H1 (cell line): ENCODE results near the gene KRTAP1-3. TPM values are rescaled to one million over a fixed set of nuclear protein-coding genes. Genes with fewer than 3 reads are reported as not detected.

Source experiments
- CTCF ChIA-PET: fragments of 300-600 bp; sonication (Branson Sonifier 250); formaldehyde crosslinking; loops from one replicate; lab custom pipeline; 2021; ENCODE audit not compliant: partially characterized antibody; lab: Charles Lee
- POLR2A ChIA-PET: fragments of 300-600 bp; sonication (Branson Sonifier 250); formaldehyde crosslinking; loops from one replicate; lab custom pipeline; 2021; ENCODE audit warnings: inconsistent platforms; ENCODE audit not compliant: partially characterized antibody; lab: Charles Lee
- DNase-seq, 2 experiments: peaks; one replicate each; pipeline versions ENCODE4 v3.0.0 to v3.0.0-alpha.2; 2010 to 2022; ENCODE audit warnings: low spot score in 2 of 2, low read depth in 1 of 2, mixed read lengths in 1 of 2
- FAIRE-seq: peaks from 2 replicates; lab custom pipeline; 2011; peaks lifted over from hg19 to GRCh38; lab: Jason Lieb, UNC
- H2AFZ ChIP-seq: 2 replicates; pipeline ENCODE4 v1.8.1; 2012; ENCODE audit warnings: low read length, inconsistent platforms
- H2AK5ac ChIP-seq: 2 replicates; pipeline ENCODE4 v1.6.1; 2013; ENCODE audit warnings: low read depth, low read length
- H2BK120ac ChIP-seq: replicated peaks from 2 replicates; pipeline ENCODE3; 2013; ENCODE audit warnings: low read depth, low read length, inconsistent platforms
- H2BK12ac ChIP-seq: 2 replicates; pipeline ENCODE4 v1.6.1; 2013; ENCODE audit warnings: low read depth, low read length
- H2BK15ac ChIP-seq: 2 replicates; pipeline ENCODE4 v1.6.1; 2013; ENCODE audit warnings: low read length
- H2BK20ac ChIP-seq: 2 replicates; pipeline ENCODE4 v1.6.1; 2013; ENCODE audit warnings: low read length
- H2BK5ac ChIP-seq: 2 replicates; pipeline ENCODE4 v1.6.1; 2013; ENCODE audit warnings: low read depth, low read length
- H3K14ac ChIP-seq: 2 replicates; pipeline ENCODE4 v1.6.1; 2013; ENCODE audit warnings: inconsistent platforms; ENCODE audit not compliant: insufficient read length
- H3K18ac ChIP-seq: 2 replicates; pipeline ENCODE4 v1.6.1; 2013; ENCODE audit warnings: low read length; ENCODE audit errors: extremely low read depth
- H3K23ac ChIP-seq: 2 replicates; pipeline ENCODE4 v1.6.1; 2013; ENCODE audit warnings: inconsistent platforms; ENCODE audit not compliant: insufficient read length
- H3K23me2 ChIP-seq: 2 replicates; pipeline ENCODE4 v1.6.1; 2013; ENCODE audit warnings: low read depth, low read length
- H3K27ac ChIP-seq: 2 replicates; pipeline ENCODE4 v1.6.1; 2011; ENCODE audit warnings: low read depth, low read length, inconsistent platforms
- H3K27me3 ChIP-seq, 4 experiments: replicated peaks in 1 of 4; 1 replicate in 1 of 4; 2 replicates in 3 of 4; pipeline versions ENCODE4 v1.6.1 to v1.8.1; 2011 to 2013; ENCODE audit warnings: low read length in 3 of 4, mild to moderate bottlenecking in 3 of 4, inconsistent platforms in 2 of 4, mixed read lengths in 2 of 4, moderate library complexity in 1 of 4; ENCODE audit not compliant: control insufficient read depth in 3 of 4, insufficient read depth in 3 of 4; ENCODE audit errors: extremely low read depth in 1 of 4
- H3K36me3 ChIP-seq, 4 experiments: 2 replicates each; pipeline versions ENCODE4 v1.6.1 to v1.8.1; 2011 to 2013; ENCODE audit warnings: mild to moderate bottlenecking in 4 of 4, low read length in 3 of 4, moderate library complexity in 2 of 4, control low read depth in 1 of 4, inconsistent platforms in 1 of 4; ENCODE audit not compliant: insufficient read depth in 4 of 4, control insufficient read depth in 2 of 4
- H3K4ac ChIP-seq: replicated peaks from 2 replicates; pipeline ENCODE3; 2013; ENCODE audit warnings: low read length, low read depth, mixed read lengths, inconsistent platforms; ENCODE audit not compliant: insufficient read length
- H3K4me1 ChIP-seq, 4 experiments: replicated peaks in 1 of 4; 1 replicate in 1 of 4; 2 replicates in 3 of 4; pipeline versions ENCODE4 v1.6.1 to v1.8.1; 2011 to 2013; ENCODE audit warnings: low read length in 3 of 4, inconsistent platforms in 2 of 4, mixed read lengths in 1 of 4; ENCODE audit not compliant: insufficient read depth in 4 of 4, control insufficient read depth in 3 of 4
- H3K4me2 ChIP-seq, 2 experiments: 2 replicates each; pipeline versions ENCODE4 v1.6.1 to v1.8.1; 2011 to 2013; ENCODE audit warnings: low read depth in 2 of 2, low read length in 2 of 2, control low read depth in 1 of 2, inconsistent platforms in 1 of 2, mild to moderate bottlenecking in 1 of 2; ENCODE audit not compliant: insufficient read depth in 1 of 2
- H3K4me3 ChIP-seq, 4 experiments: fragments of 200-600, 300-600 bp in 1 of 4; sonication (generic), shearing (Covaris generic), sonication (Bioruptor Twin) in 1 of 4; 2 replicates each; pipeline versions ENCODE4 v1.5.1 to v1.8.1; 2011 to 2016; ENCODE audit warnings: low read length in 4 of 4, low read depth in 3 of 4, control low read depth in 2 of 4, inconsistent platforms in 2 of 4, mild to moderate bottlenecking in 2 of 4, mixed read lengths in 1 of 4, moderate library complexity in 1 of 4; ENCODE audit not compliant: insufficient read depth in 2 of 4; ENCODE audit errors: extremely low read depth in 1 of 4
- H3K56ac ChIP-seq: replicated peaks from 2 replicates; pipeline ENCODE3; 2013; ENCODE audit warnings: low read depth, mild to moderate bottlenecking, mixed read lengths, low read length, inconsistent platforms; ENCODE audit not compliant: insufficient read length
- H3K79me1 ChIP-seq: 2 replicates; pipeline ENCODE4 v1.6.1; 2013; ENCODE audit warnings: low read depth, low read length, control low read depth
- H3K79me2 ChIP-seq, 2 experiments: 2 replicates each; pipeline versions ENCODE4 v1.6.1 to v1.8.1; 2012 to 2013; ENCODE audit warnings: low read length in 2 of 2, mild to moderate bottlenecking in 2 of 2, inconsistent platforms in 1 of 2; ENCODE audit not compliant: insufficient read depth in 2 of 2, control insufficient read depth in 1 of 2
- H3K9ac ChIP-seq, 4 experiments: replicated peaks in 1 of 4; 1 replicate in 1 of 4; 2 replicates in 3 of 4; pipeline versions ENCODE4 v1.6.1 to v1.8.1; 2011 to 2013; ENCODE audit warnings: low read depth in 3 of 4, low read length in 3 of 4, control low read depth in 2 of 4, mild to moderate bottlenecking in 2 of 4, moderate library complexity in 2 of 4, inconsistent platforms in 1 of 4; ENCODE audit errors: extremely low read depth in 1 of 4
- H3K9me3 ChIP-seq, 2 experiments: 2 replicates each; pipeline versions ENCODE4 v1.6.1 to v1.8.1; 2012 to 2013; ENCODE audit warnings: mild to moderate bottlenecking in 2 of 2, moderate library complexity in 2 of 2, control low read depth in 1 of 2, inconsistent platforms in 1 of 2, low read depth in 1 of 2, low read length in 1 of 2, mixed read lengths in 1 of 2; ENCODE audit not compliant: insufficient read depth in 2 of 2
- H4K20me1 ChIP-seq, 2 experiments: replicated peaks in 1 of 2; 2 replicates each; pipeline versions ENCODE3 to v1.8.1; 2011 to 2013; ENCODE audit warnings: inconsistent platforms in 2 of 2, low read length in 2 of 2, mild to moderate bottlenecking in 1 of 2; ENCODE audit not compliant: insufficient read depth in 2 of 2, control insufficient read depth in 1 of 2
- H4K5ac ChIP-seq: 2 replicates; pipeline ENCODE4 v1.6.1; 2013; ENCODE audit warnings: low read length, low read depth, mixed read lengths, inconsistent platforms; ENCODE audit not compliant: insufficient read length
- H4K8ac ChIP-seq: 2 replicates; pipeline ENCODE4 v1.8.0; 2013; ENCODE audit warnings: mild to moderate bottlenecking, moderate library complexity, low read length, inconsistent platforms; ENCODE audit not compliant: insufficient read depth; ENCODE audit errors: extremely low read depth
- H4K91ac ChIP-seq: replicated peaks from 2 replicates; pipeline ENCODE3; 2013; ENCODE audit warnings: low read length, mixed read lengths, inconsistent platforms; ENCODE audit not compliant: insufficient read length
- ATF2 ChIP-seq: IDR thresholded peaks from 2 replicates; pipeline ENCODE4 v1.6.1; 2012; ENCODE audit warnings: low read length, inconsistent platforms
- ATF3 ChIP-seq: IDR thresholded peaks from 2 replicates; pipeline ENCODE4 v1.6.1; 2011; ENCODE audit warnings: low read depth, mild to moderate bottlenecking, low read length; ENCODE audit not compliant: insufficient read depth
- CTBP2 ChIP-seq: IDR thresholded peaks from 2 replicates; pipeline ENCODE4 v1.7.0; 2011; ENCODE audit warnings: borderline replicate concordance, mild to moderate bottlenecking, moderate library complexity, mixed read lengths, low read length; ENCODE audit not compliant: insufficient read depth, insufficient read length
- GABPA ChIP-seq: IDR thresholded peaks from 2 replicates; pipeline ENCODE4 v1.6.1; 2011; ENCODE audit warnings: mild to moderate bottlenecking, low read length, moderate library complexity, borderline replicate concordance; ENCODE audit not compliant: insufficient read depth
- HDAC6 ChIP-seq: IDR thresholded peaks from one replicate; pipeline ENCODE4 v1.7.1; 2012; ENCODE audit warnings: low read depth, mild to moderate bottlenecking, inconsistent platforms, low read length, moderate library complexity
- NANOG ChIP-seq: IDR thresholded peaks from 2 replicates; pipeline ENCODE4 v1.6.1; 2011; ENCODE audit warnings: low read length, low read depth, mild to moderate bottlenecking, inconsistent platforms; ENCODE audit not compliant: insufficient read depth, poor library complexity, severe bottlenecking
- NRF1 ChIP-seq: IDR thresholded peaks from 2 replicates; pipeline ENCODE4 v1.6.1; 2011; ENCODE audit warnings: mild to moderate bottlenecking, low read depth, low read length, improper control_type of control experiment
- POLR2AphosphoS5 ChIP-seq: IDR thresholded peaks from 2 replicates; pipeline ENCODE4 v1.6.1; 2011; ENCODE audit warnings: low read depth, low read length
- RFX5 ChIP-seq: IDR thresholded peaks from 2 replicates; pipeline ENCODE4 v1.6.1; 2011; ENCODE audit warnings: low read depth, low read length, improper control_type of control experiment, borderline replicate concordance
- SP4 ChIP-seq: IDR thresholded peaks from 2 replicates; pipeline ENCODE4 v1.6.1; 2012; ENCODE audit warnings: low read length, inconsistent platforms
- SRF ChIP-seq: IDR thresholded peaks from 2 replicates; pipeline ENCODE4 v1.6.1; 2011; ENCODE audit warnings: mild to moderate bottlenecking, low read depth, low read length, moderate library complexity
- WGBS, 2 experiments: shearing (Covaris generic) in 1 of 2; methylation state at CpG; one replicate each; pipeline versions ENCODE4 v1.1.6 to v1.1.7; 2013 to 2015; ENCODE audit warnings: low lambda C conversion rate in 2 of 2, mixed read lengths in 2 of 2, inconsistent platforms in 1 of 2, low coverage in 1 of 2, missing lambda C conversion rate in 1 of 2; ENCODE audit not compliant: insufficient replicate concordance in 2 of 2, insufficient coverage in 1 of 2, insufficient read length in 1 of 2; ENCODE audit errors: extremely low coverage in 1 of 2, missing lambda C conversion rate in 1 of 2; 5-methylcytosine and 5-hydroxymethylcytosine counted together
- polyA plus RNA-seq, 7 experiments: library from polyadenylated mRNA; depleted of rRNA in 3 of 7; stranded (reverse) in 5 of 7; unstranded in 2 of 7; fragments of >200 nt in 5 of 7; fragments of 200-250 nt in 2 of 7; gene quantifications; 1 replicate in 5 of 7; 2 replicates in 1 of 7; 4 replicates in 1 of 7; pipeline versions ENCODE4 v1.2.1 to v1.2.3, GENCODE V29; 2011 to 2013; ENCODE audit warnings: missing spikeins in 2 of 7, mixed read lengths in 2 of 7
- total RNA-seq: library from RNA; stranded (reverse); fragmentation: NEBNext Ultra II Directional; extraction: Animal tissue kit (Norgen Biotek cat#: 25700); gene quantifications from 2 replicates; pipeline ENCODE4 v1.2.1, GENCODE V29; 2021

KRTAP1-3 gene
- total and polyA plus RNA-seq, 2 of the 8 experiments (the other 6 are each of a cell fraction or from before 2014, with no cell fraction given): not detected

- Histone ChIP-seq H4K8ac (no peak overlapping the region), H3K79me1 (no peaks in the 10 kb centered on the region), H3K9me3 (0 out of 4 replicates have a peak, but pooled peaks cover 0 to 4% of the 10 kb centered on the region in 2 experiments), H2BK5ac (no peak overlapping the region), H3K23ac (no peak overlapping the region), H2BK120ac (no peak overlapping the region), H3K79me2 (no peaks in the 10 kb centered on the region), H3K36me3 (no peaks in the 10 kb centered on the region), H2AFZ (no peak overlapping the region), H4K20me1 (no peaks in the 10 kb centered on the region), H3K4me3 (no peak overlapping the region), H2BK20ac (no peak overlapping the region), H3K4me1 (no peaks in the 10 kb centered on the region), H3K4me2 (no peak overlapping the region), H2BK12ac (no peak overlapping the region), H3K27me3 (no peaks in the 10 kb centered on the region), H3K23me2 (no peaks in the 10 kb centered on the region), H3K56ac (no peak overlapping the region), H4K91ac (no peak overlapping the region), H4K5ac (no peak overlapping the region), H3K27ac (no peak overlapping the region), H3K9ac (no peak overlapping the region), H2BK15ac (no peak overlapping the region), H2AK5ac (no peak overlapping the region), H3K14ac (no peak overlapping the region), H3K4ac (no peak overlapping the region), H3K18ac (no peak overlapping the region)
- FAIRE-seq (no peak), DNase-seq (no peak)
- WGBS, 2 experiments: 92% methylated on average over 1 of the region's 1 CpG; no CpG with 5 or more reads in 1 of the 2 experiments
- CTCF ChIA-PET: no interaction called here
- POLR2A ChIA-PET: no interaction called here
- TF ChIP-seq POLR2AphosphoS5: no peak
- TF ChIP-seq HDAC6: no peak
- TF ChIP-seq ATF2: no peak
- TF ChIP-seq GABPA: no peak
- no peak for TF ChIP-seq SRF
- no peak for TF ChIP-seq ATF3
- TF ChIP-seq SP4: no peak
- no peak for TF ChIP-seq RFX5
- TF ChIP-seq NANOG: no peak
- no peak for TF ChIP-seq CTBP2
- no peak for TF ChIP-seq NRF1
These were observed 27.3 kb upstream of the KRTAP1-3 start for GRCh38 chr17:41061964-41062363.
